ENCODE results near the gene KNSTRN. TPM values are rescaled to one million over a fixed set of nuclear protein-coding genes. Genes with fewer than 3 reads are reported as not detected.

KNSTRN gene
- total and polyA plus RNA-seq, 2 of the 8 experiments (the other 6 are each of a cell fraction or from before 2014, with no cell fraction given) = 25.1 to 79.4 TPM

DNA sequence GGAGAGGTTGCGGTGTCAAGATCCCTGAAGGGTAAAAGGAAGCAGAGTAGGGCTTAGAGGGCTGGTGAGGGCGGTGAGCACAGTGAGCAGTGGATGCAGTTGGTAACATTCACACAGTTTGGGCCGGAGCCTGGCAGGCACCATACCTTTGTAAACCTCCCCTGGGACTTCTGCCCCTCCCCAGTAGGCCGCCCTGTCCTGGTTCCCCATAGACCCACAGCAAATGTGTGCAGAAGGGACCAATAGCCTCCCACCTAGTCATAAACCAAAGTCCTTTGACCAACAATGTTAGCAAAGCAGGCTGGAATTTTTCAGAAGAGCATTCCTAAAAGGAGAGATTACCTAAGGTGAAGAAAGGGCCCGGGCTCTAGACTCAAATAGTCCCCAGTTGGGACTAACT, 33.4 kb upstream of the KNSTRN start (continued):
- TF ChIP-seq, protein P1, sequence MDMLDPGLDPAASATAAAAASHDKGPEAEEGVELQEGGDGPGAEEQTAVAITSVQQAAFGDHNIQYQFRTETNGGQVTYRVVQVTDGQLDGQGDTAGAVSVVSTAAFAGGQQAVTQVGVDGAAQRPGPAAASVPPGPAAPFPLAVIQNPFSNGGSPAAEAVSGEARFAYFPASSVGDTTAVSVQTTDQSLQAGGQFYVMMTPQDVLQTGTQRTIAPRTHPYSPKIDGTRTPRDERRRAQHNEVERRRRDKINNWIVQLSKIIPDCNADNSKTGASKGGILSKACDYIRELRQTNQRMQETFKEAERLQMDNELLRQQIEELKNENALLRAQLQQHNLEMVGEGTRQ (IDR thresholded peaks at IDR 0.05; ENCODE audit: low read length) = no peak
- no peak for TF ChIP-seq JUND (IDR thresholded peaks at IDR 0.05; ENCODE audit: low read length)
- TF ChIP-seq GABPA (IDR thresholded peaks at IDR 0.05; ENCODE audit: borderline replicate concordance, insufficient read depth, low read length) = no peak
- TF ChIP-seq JUN (IDR thresholded peaks at IDR 0.05; ENCODE audit: low read depth, low read length) = no peak
- TF ChIP-seq BCL11A (IDR thresholded peaks at IDR 0.05; ENCODE audit: low read depth in 2 of 2, low read length in 2 of 2) = no peak
- no peak for TF ChIP-seq RAD21 (IDR thresholded peaks at IDR 0.05 in 1 of 2, conservative IDR thresholded peaks at IDR 0.05 in 1 of 2; ENCODE audit: low read depth in 2 of 2, low read length in 2 of 2)
- no peak for TF ChIP-seq RXRA (IDR thresholded peaks at IDR 0.05; ENCODE audit: insufficient read depth, low read depth, low read length)

All from H1 (cell line).